Lung (tissue), 12 donors: Measurements from ENCODE around the gene C1RL. TPM values are rescaled to one million over a fixed set of nuclear protein-coding genes. Genes with fewer than 3 reads are reported as not detected.

ENCODE experiments used
- ATAC-seq: fragments of 200-7000 bp; cut with Tn5 transposase; one replicate; pipeline ENCODE4 v1.9.1; 2020; ENCODE audit warnings: moderate number of reproducible peaks; ENCODE audit not compliant: insufficient read depth, low FRiP score
- DNase-seq, 3 donors: peaks; one replicate each; pipeline ENCODE4 v3.0.0-alpha.2; 2013 to 2017
- H3K27ac ChIP-seq, 2 donors: one replicate each; pipeline ENCODE4 v1.5.1; 2013; ENCODE audit warnings: mild to moderate bottlenecking in 2 of 2, moderate library complexity in 2 of 2, control low read depth in 1 of 2, inconsistent platforms in 1 of 2, low read depth in 1 of 2, low read length in 1 of 2
- H3K27me3 ChIP-seq, 3 donors: one replicate each; pipeline ENCODE4 v1.5.1; 2013; ENCODE audit warnings: low read length in 2 of 3; ENCODE audit not compliant: control insufficient read depth in 3 of 3, insufficient read depth in 3 of 3
- H3K36me3 ChIP-seq, 4 donors: one replicate each; pipeline ENCODE4 v1.5.1; 2013; ENCODE audit warnings: low read length in 4 of 4, mild to moderate bottlenecking in 1 of 4, moderate library complexity in 1 of 4; ENCODE audit not compliant: control insufficient read depth in 4 of 4, insufficient read depth in 4 of 4
- H3K4me1 ChIP-seq, 5 donors: one replicate each; pipeline ENCODE4 v1.5.1; 2013; ENCODE audit warnings: low read length in 5 of 5, mild to moderate bottlenecking in 2 of 5, moderate library complexity in 1 of 5; ENCODE audit not compliant: control insufficient read depth in 5 of 5, insufficient read depth in 5 of 5
- H3K4me3 ChIP-seq: one replicate; pipeline ENCODE4 v1.5.1; 2013; ENCODE audit warnings: mild to moderate bottlenecking, control low read depth, moderate library complexity
- H3K9ac ChIP-seq, 2 donors: one replicate each; pipeline ENCODE4 v1.5.1; 2013; ENCODE audit warnings: low read length in 2 of 2, control low read depth in 1 of 2; ENCODE audit not compliant: insufficient read depth in 1 of 2
- H3K9me3 ChIP-seq, 4 donors: one replicate each; pipeline ENCODE4 v1.5.1; 2013; ENCODE audit warnings: low read length in 3 of 4, mild to moderate bottlenecking in 1 of 4, moderate library complexity in 1 of 4; ENCODE audit not compliant: control insufficient read depth in 4 of 4, insufficient read depth in 3 of 4
- CTCF ChIP-seq: IDR thresholded peaks from 2 replicates; pipeline ENCODE4 v1.5.1; 2012; ENCODE audit warnings: mild to moderate bottlenecking; ENCODE audit errors: control extremely low read depth, extremely low read depth
- WGBS, 2 donors: extraction: QIAGEN DNeasy Blood & Tissue Kit; methylation state at CpG; one replicate each; pipeline ENCODE4 v1.1.7; 2013; 5-methylcytosine and 5-hydroxymethylcytosine counted together
- polyA plus RNA-seq, 2 donors: library from polyadenylated mRNA; stranded (reverse); fragments of 200-250 nt; gene quantifications; one replicate each; pipeline ENCODE4 v1.2.1, GENCODE V29; 2013
- total RNA-seq, 2 donors: library from RNA; depleted of rRNA in 1 of 2; stranded (reverse); fragments of >200 nt in 1 of 2; gene quantifications; one replicate each; pipeline ENCODE4 v1.2.1, GENCODE V29; 2014 to 2021
- donor health status: control.
- donor health status: control.
- donor health status: Bipolar disorder and iron deficiency.
- donor health status: healthy.
- donor health status: DM: yes; HTN: yes; CAD: no.

The C1RL gene
- total and polyA plus RNA-seq, 4 donors: 60.5 to 116 (median 86.5) TPM

DNA sequence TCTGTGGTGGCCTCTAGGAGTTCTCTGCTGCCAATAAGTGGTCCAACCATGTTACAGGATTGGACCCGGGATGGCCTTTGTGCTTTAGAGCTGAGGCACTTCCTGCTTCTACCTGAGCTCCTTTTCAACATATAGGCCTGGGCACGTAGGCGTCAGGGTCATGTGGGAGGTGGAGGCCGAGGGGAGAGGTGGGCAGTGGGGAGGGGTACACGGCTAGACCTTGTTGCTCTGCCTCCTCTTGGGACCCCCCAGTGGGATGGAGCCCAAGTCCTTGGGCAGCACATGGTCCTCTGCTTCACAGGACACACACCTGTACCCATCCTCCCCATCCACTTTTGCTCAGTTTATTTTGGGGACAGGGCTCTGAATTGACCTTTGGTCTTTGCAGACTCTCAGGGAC, 12.3 kb upstream of the C1RL start:
- ATAC-seq: no peak

DNA sequence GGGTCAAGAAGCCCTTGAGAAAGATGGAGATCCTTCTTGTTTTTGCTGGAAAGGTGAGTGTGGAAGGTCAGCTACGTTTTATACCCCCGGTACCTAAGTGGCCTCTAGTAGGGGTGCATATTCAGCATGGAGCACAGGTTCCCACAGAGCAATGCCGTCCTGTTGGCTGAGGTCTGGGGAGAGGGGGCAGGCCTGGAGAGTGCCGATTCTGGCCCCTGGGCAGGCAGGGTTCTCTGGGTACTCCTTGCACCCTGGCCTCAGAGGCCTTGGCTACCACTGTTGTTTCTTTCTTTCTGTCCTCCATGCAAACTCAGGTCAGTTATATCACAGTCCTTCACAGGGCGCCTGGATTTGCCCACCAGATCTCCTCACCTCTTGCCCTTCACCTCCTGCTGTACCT, 11.2 kb upstream of the C1RL start:
- H3K4me1 ChIP-seq: peaks cover 0 to 13% (median 3%) of the 10 kb centered on the region in 5 donors
- H3K9ac ChIP-seq: no peak overlapping the region
- 92 to 96% methylated on average over 5 of the region's 5 CpGs for WGBS, 2 donors
- H3K36me3 ChIP-seq: peaks cover 0 to 2% (median 0%) of the 10 kb centered on the region in 4 donors
- ATAC-seq (no peak), DNase-seq (no peak)
- no peaks in the 10 kb centered on the region for H3K27me3 ChIP-seq
- H3K4me3 ChIP-seq: no peak overlapping the region
- no peaks in the 10 kb centered on the region for H3K9me3 ChIP-seq
- H3K27ac ChIP-seq: no peak overlapping the region
- no peak for TF ChIP-seq CTCF

More for the DNA sequence above, 12.3 kb upstream of the C1RL start:
- Histone ChIP-seq H3K9me3 (no peaks in the 10 kb centered on the region), H3K9ac (no peak overlapping the region), H3K27ac (no peak overlapping the region), H3K27me3 (no peaks in the 10 kb centered on the region), H3K4me1 (peaks cover 0 to 13% (median 3%) of the 10 kb centered on the region in 5 donors), H3K36me3 (peaks cover 0 to 2% (median 0%) of the 10 kb centered on the region in 4 donors), H3K4me3 (no peak overlapping the region)
- no peak for TF ChIP-seq CTCF
- DNase-seq: no peak
- WGBS, 2 donors: 81 to 89% methylated on average over 5 of the region's 5 CpGs

- ATAC-seq (no peak), DNase-seq (no peak)
- Histone ChIP-seq H3K27me3 (no peaks in the 10 kb centered on the region), H3K36me3 (peaks cover 0 to 2% (median 0%) of the 10 kb centered on the region in 4 donors), H3K27ac (no peak overlapping the region), H3K4me3 (no peak overlapping the region), H3K9me3 (no peaks in the 10 kb centered on the region), H3K9ac (no peak overlapping the region), H3K4me1 (peaks cover 0 to 13% (median 2%) of the 10 kb centered on the region in 5 donors)
- no peak for TF ChIP-seq CTCF
- 77 to 94% methylated on average over 3 of the region's 3 CpGs for WGBS, 2 donors
Observed at GRCh38 chr12:7118881-7119280, 9.9 kb upstream of the C1RL start.

DNA sequence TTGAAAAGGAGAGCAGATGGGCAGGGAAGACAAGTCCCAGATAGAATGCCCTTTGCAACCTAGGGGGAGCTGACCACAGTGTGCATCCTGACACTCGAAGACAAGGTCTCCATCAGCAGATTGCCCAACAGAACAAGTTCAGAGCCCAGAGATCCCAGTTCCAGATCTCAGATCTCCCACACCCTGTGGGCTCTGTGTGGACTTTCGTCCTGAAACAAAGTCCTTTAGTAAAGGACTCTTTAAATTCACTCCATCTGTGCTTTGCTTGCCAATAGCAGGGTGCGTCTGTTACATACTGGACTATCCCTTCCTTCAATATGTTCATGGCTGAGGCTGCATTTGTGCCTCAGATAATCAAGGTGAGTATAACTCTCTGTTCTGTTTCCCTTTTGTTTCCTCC, 8.7 kb upstream of the C1RL start:
- H3K27ac ChIP-seq: no peak overlapping the region
- TF ChIP-seq CTCF: no peak
- peaks cover 0 to 3% (median 0%) of the 10 kb centered on the region in 5 donors for H3K4me1 ChIP-seq
- ATAC-seq (no peak), DNase-seq (no peak)
- 90 to 94% methylated on average over 3 of the region's 3 CpGs for WGBS, 2 donors
- H3K9me3 ChIP-seq: no peaks in the 10 kb centered on the region
- no peak overlapping the region for H3K4me3 ChIP-seq
- H3K27me3 ChIP-seq: no peaks in the 10 kb centered on the region
- peaks cover 0 to 2% (median 0%) of the 10 kb centered on the region in 4 donors for H3K36me3 ChIP-seq
- no peak overlapping the region for H3K9ac ChIP-seq
